ENCODE measurements around the gene EGLN1.
"Not testable (repeated sequence)": the region's sequence is repeated elsewhere in the genome, so short reads cannot be mapped to it uniquely, and the experiment has no call there.

Gene EGLN1

DNA sequence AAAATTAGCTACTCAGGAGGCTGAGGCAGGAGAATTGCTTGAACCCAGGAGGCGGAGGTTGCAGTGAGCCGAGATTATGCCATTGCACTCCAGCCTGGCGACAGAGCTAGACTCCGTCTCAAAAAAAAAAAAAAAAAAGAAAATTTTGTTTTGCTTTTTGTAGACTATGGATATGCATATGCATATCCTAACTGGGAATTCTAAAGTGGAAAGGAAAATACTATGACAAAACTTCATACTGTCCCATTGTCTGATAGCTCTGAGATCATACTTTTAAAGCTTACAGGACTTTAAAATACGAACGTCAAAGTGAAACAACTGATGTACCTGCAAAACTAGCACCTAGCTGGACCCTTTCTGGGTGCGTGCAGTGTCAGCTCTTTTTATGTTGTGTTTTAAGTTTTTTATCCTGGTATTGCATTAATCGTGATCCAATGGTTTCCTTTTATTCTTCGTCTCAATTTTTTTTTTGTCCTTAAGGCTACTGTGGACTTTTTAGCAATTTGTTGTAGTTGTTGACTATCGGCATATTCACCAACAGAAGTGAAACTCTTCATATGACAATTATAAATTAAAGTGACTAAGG is 64.8 kb downstream of the EGLN1 start:
- DNase-seq, result no peak

DNA sequence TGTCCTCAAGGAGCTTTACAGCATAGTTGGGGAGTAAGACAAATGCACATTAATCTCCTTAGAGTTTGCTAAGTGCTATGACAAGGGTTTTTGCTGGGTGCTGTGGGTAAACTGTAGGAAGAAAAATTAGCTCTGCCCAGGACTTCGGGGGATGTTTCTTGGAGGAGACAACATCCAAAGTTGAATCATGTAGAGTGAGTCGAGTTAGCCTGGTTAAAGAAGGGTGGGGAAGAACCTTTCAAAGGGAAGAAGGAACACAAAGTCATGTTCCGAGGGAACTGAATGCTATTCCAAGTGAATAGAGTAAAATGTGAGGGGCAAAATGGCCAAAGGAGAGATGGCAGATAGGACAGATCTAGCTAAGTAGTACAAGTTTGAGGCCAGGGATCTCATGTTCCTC is 66.9 kb downstream of the EGLN1 start:
- DNase-seq, result peak; percentile 17

DNA sequence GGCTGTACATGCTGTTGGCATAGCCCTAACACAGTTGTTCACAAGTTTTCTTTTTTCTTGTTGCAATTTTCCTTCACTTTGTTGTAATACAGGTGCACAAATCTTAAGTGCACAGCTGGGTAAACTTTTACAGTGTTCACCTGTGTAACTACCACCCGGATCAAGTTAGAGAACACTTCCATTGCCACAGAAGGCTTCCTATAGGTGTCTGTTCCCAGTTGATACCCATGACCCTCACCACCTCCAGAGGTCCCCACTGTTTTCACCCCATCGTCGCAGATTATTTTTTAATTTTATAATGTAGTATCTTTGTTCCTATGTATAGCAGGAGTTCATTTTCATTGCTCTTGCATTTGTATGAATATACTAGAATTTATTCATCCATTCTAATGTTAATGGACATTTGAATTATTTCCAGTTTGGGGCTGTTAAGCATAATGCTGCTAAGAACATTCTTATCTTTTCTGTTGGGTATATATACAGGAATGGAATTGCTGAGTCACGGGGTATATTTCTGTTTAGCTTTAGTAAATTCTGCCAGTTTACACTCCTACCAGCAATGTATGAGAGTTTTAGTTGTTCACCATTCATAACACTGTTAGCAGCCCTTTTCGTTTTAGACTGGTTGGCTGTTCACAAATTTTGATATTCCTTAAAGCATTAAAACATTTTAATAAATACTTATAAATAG is 67.6 kb downstream of the EGLN1 start:
- DNase-seq, result no peak

DNA sequence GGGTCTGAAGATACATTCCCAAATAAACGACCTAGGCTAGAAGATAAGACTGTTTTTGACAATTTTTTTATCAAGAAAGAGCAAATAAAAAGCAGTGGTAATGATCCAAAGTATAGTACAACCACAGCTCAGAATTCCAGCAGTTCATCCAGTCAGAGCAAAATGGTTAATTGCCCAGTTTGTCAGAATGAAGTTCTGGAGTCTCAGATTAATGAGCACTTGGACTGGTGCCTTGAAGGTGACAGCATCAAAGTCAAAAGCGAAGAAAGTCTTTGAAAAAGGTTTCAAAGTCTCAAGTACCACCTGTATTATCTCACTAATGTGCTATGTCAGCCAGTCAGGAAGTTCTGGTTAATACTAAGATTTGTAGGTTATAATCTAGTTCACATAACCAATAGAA is 69.0 kb downstream of the EGLN1 start:
- DNase-seq, result no peak

- DNase-seq, result no peak
Observed at GRCh38 chr1:231351816-231352215, 70.3 kb downstream of the EGLN1 start.

DNA sequence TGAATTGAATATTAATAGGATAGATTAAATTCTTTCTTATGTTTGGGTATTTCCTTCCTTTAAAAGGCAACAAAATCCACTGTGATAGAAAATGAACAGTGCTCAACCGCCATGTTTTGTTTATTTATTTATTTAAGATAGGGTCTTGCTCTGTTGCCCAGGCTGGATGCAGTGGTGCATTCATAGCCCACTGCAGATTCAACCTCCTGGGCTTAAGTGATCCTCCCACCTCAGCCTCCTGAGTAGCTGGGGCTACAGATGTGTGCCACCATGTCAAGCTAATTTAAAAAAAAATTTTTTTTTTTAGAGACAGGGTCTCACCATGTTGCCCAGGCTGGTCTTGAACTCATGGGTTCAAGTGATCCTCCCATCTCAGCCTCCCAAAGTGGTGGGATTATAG is 73.2 kb downstream of the EGLN1 start:
- DNase-seq, result not testable (repeated sequence)

DNA sequence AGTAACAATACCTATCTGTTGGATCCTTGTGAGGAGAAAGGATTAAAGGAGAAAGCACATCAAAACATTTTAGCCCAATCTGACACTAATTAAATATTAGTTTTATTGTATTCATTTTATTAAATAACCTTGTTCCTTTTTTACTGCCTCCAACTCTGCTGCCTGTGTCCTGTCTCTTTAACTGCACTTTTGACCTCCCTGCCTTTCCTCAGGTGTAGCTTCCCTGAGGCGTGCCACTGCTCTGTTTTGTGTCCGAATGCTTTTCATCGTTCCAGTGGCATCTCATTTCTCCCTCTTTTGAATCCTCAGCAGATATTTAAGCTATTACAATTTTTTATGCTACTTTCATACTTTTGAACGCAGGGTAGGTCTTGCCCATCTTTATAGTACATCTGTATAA is 73.6 kb downstream of the EGLN1 start:
- DNase-seq, result no peak

DNA sequence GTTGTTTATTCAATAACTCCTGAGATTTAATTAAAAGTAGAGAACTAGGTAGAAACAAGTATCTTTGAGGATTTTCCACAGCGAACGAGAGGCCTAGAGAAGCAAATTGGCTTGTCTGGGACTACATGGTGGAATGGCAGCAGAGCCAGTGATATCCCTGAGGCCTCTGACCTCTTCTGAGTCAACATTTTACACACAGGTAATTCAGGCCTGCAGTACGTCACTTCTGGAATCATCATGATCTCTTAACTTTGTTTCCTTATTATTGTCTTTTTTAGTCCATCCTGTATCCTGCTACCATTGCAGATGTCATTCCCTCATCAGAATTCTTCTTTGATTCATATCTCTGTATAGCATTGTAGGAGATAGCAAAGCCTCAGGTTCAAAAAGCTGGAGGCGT is 74.1 kb downstream of the EGLN1 start:
- no peak for DNase-seq

- DNase-seq, result no peak
Observed at GRCh38 chr1:231340328-231341013, 81.6 kb downstream of the EGLN1 start.

- no peak for DNase-seq
Observed at GRCh38 chr1:231338270-231339128, 83.6 kb downstream of the EGLN1 start, which contains the start of gene SPRTN. TSS of gene SPRTN (plus strand) at chr1:231338293. CDS start at chr1:231338384, 91 bp downstream.

- DNase-seq, result peak; percentile 95
Observed at GRCh38 chr1:231337472-231338269, 84.4 kb downstream of the EGLN1 start, which contains the start of gene EXOC8. TSS of gene EXOC8 (minus strand) at chr1:231337852. CDS start at chr1:231337745, 107 bp downstream.

- no peak for DNase-seq
Observed at GRCh38 chr1:231337043-231337471, 85.0 kb downstream of the EGLN1 start.

- no peak for DNase-seq
Observed at GRCh38 chr1:231335663-231336602, 86.2 kb downstream of the EGLN1 start.

DNA sequence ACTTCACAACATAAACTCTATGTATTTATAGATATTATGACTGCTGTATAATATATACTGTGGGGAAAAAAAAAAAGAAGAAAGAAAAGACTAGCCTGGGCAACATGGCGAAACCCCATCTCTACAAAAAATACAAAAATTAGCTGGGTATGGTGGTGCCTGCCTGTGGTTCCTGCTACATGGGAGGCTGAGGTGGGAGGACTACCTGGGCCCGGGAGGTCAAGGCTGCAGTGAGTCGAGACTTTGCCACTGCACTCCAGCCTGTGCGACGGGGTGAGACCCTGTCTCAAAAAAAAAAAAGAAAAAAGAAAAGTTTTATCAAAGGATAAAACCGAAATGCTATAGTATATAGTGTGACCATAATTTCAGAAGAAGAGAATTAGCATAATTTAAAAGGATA is 87.1 kb downstream of the EGLN1 start:
- no peak for DNase-seq

DNA sequence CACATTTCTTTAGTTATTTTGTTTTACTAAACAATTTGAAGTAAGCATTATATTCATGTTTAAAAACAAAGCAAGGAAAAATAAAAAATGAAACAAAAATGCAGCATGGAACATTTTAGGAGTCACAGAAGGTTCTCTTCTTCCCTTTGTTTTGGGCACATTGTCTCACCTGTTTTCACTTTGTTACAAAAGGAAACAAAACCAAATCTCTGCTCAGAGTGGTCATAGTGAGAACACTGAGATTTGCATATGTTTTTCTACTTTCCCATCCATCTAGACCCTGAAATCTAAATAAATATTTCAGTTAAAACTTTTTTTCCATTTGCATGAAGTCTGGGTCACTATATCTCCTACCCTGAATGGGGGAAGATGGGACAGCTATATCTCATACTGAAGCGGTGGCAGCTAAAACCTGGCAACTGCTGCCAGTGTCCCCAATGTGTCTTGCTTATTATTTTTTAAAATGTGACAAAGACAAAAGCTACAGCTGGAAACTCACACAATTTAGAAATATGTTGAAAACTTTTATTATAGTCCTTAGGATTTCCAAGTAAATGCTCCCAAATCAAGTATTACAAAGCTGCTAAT is 87.9 kb downstream of the EGLN1 start:
- no peak for DNase-seq

- no peak for DNase-seq
Observed at GRCh38 chr1:231332761-231333160, 89.3 kb downstream of the EGLN1 start.

- DNase-seq, result no peak
Observed at GRCh38 chr1:231329483-231329882, 92.6 kb downstream of the EGLN1 start.

GRCh38 chr1:231327617-231328016 is 94.5 kb downstream of the EGLN1 start:
- no peak for DNase-seq

- DNase-seq, result no peak
Observed at GRCh38 chr1:231326248-231326647, 95.8 kb downstream of the EGLN1 start.

DNA sequence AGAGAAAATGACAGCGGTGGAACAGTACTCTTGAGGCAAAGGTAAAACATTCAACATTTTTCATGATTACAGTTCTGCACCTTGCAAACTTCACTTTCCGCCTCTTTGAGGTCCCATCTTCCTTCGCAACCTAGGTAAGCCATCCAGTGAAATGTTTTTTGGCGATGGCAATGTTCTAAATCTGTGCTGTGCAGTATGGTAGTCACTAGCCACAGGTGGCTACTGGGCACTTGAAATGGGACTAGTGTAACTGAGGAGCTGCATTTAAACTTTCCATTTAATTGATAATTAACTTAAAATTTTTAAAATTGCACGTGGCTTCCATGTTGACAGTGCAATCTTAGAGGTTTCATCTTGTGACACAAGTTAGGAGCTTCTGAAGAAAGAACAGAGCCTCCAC is 97.4 kb downstream of the EGLN1 start:
- DNase-seq, result no peak
